HG03521 (cell line): ENCODE data around the gene HMGN1.
"Not testable (repeated sequence)": the region's sequence is repeated elsewhere in the genome, so short reads cannot be mapped to it uniquely, and the experiment has no call there.

Source experiments
- ATAC-seq: cut with Tn5 transposase; IDR thresholded peaks from one replicate; pipeline ENCODE4 v1.9.1; 2021; ENCODE audit warnings: mild to moderate bottlenecking, moderate library complexity; ENCODE audit not compliant: unreplicated experiment

The HMGN1 gene

GRCh38 chr21:39348355-39349210 is at the start of gene HMGN1:
TSS of gene HMGN1 (minus strand) at chr21:39349088. CDS start at chr21:39348917, 171 bp downstream.
- peak; percentile 62 for ATAC-seq

GRCh38 chr21:39397646-39398385 is 48.9 kb upstream of the HMGN1 start:
- no peak for ATAC-seq

- no peak for ATAC-seq
Measured at GRCh38 chr21:39392981-39393380, 44.1 kb upstream of the HMGN1 start.

GRCh38 chr21:39390212-39390765 is 41.4 kb upstream of the HMGN1 start:
- no peak for ATAC-seq

GRCh38 chr21:39388811-39389155 is 39.9 kb upstream of the HMGN1 start:
- no peak for ATAC-seq

GRCh38 chr21:39388038-39388810 is 39.3 kb upstream of the HMGN1 start:
- peak; percentile 74 for ATAC-seq

- no peak for ATAC-seq
Measured at GRCh38 chr21:39387461-39388037, 38.7 kb upstream of the HMGN1 start.

GRCh38 chr21:39386899-39387298 is 38.0 kb upstream of the HMGN1 start:
- no peak for ATAC-seq

GRCh38 chr21:39386194-39386593 is 37.3 kb upstream of the HMGN1 start:
- no peak for ATAC-seq

- no peak for ATAC-seq
Measured at GRCh38 chr21:39385299-39386145, 36.6 kb upstream of the HMGN1 start.

GRCh38 chr21:39384674-39385298 is 35.9 kb upstream of the HMGN1 start:
- no peak for ATAC-seq

- ATAC-seq = not testable (repeated sequence)
Measured at GRCh38 chr21:39382096-39382495, 33.2 kb upstream of the HMGN1 start.

- ATAC-seq = no peak
Measured at GRCh38 chr21:39381009-39381408, 32.1 kb upstream of the HMGN1 start.

- ATAC-seq = peak; percentile 96
Measured at GRCh38 chr21:39379986-39380891, 31.4 kb upstream of the HMGN1 start.

GRCh38 chr21:39377444-39378050 is 28.7 kb upstream of the HMGN1 start:
- no peak for ATAC-seq

GRCh38 chr21:39375446-39375845 is 26.6 kb upstream of the HMGN1 start:
- no peak for ATAC-seq

GRCh38 chr21:39374046-39374445 is 25.2 kb upstream of the HMGN1 start:
- ATAC-seq = no peak

- ATAC-seq = no peak
Measured at GRCh38 chr21:39373634-39374033, 24.7 kb upstream of the HMGN1 start.
